Transverse colon (tissue), 4 donors: ENCODE results near the gene AK3. TPM values are rescaled to one million over a fixed set of nuclear protein-coding genes. Genes with fewer than 3 reads are reported as not detected.

Experiments used
- DNase-seq: peaks from one replicate; pipeline ENCODE4 v3.0.0-alpha.2; 2019
- H3K27ac ChIP-seq, 4 donors: fragments of 200-600 bp; sonication (generic); 2 replicates each; pipeline ENCODE4 v1.5.1; 2016 to 2018; ENCODE audit warnings: inconsistent platforms in 4 of 4
- H3K27me3 ChIP-seq: fragments of 200-600 bp; sonication (generic); 2 replicates; pipeline ENCODE4 v1.5.1; 2017; ENCODE audit warnings: inconsistent platforms
- H3K36me3 ChIP-seq, 4 donors: fragments of 200-600 bp; sonication (generic); 2 replicates each; pipeline ENCODE4 v1.5.1; 2017 to 2019; ENCODE audit warnings: inconsistent platforms in 4 of 4
- H3K4me1 ChIP-seq, 4 donors: fragments of 200-600 bp; sonication (generic); 2 replicates each; pipeline ENCODE4 v1.5.1; 2017 to 2020; ENCODE audit warnings: inconsistent platforms in 4 of 4
- H3K4me3 ChIP-seq, 4 donors: fragments of 200-600 bp; sonication (generic); 1 replicate in 1 of 4; 2 replicates in 3 of 4; pipeline versions ENCODE4 v1.5.1 to v1.6.1; 2017 to 2019; ENCODE audit warnings: inconsistent platforms in 4 of 4
- H3K9me3 ChIP-seq, 2 donors: fragments of 200-600 bp; sonication (generic); 2 replicates each; pipeline ENCODE4 v1.5.1; 2017 to 2019; ENCODE audit warnings: inconsistent platforms in 2 of 2
- CTCF ChIP-seq, 5 experiments: fragments of 200-600 bp in 3 of 5; fragments of 450-650 bp in 2 of 5; sonication (generic) in 3 of 5; IDR thresholded peaks; 1 replicate in 2 of 5; 2 replicates in 3 of 5; pipeline ENCODE4 v1.5.1; 2016 to 2017; ENCODE audit warnings: antibody characterized with exemption in 5 of 5, inconsistent platforms in 3 of 5, mild to moderate bottlenecking in 2 of 5, moderate library complexity in 1 of 5
- EP300 ChIP-seq: sonication (generic); formaldehyde crosslinking; IDR thresholded peaks from one replicate; pipeline ENCODE4 v1.6.1; 2017; ENCODE audit warnings: antibody characterized with exemption, low read depth
- POLR2A ChIP-seq: fragments of 450-650 bp; IDR thresholded peaks from one replicate; pipeline ENCODE4 v1.6.1; 2016; ENCODE audit warnings: antibody characterized with exemption, mild to moderate bottlenecking, moderate library complexity
- POLR2AphosphoS5 ChIP-seq, 3 donors: sonication (generic); formaldehyde crosslinking; IDR thresholded peaks; one replicate each; pipeline ENCODE4 v1.6.1; 2016; ENCODE audit warnings: antibody characterized with exemption in 3 of 3
- WGBS, 2 donors: methylation state at CpG; one replicate each; pipeline ENCODE4 v1.1.5; 2018; ENCODE audit warnings: low coverage in 1 of 2; 5-methylcytosine and 5-hydroxymethylcytosine counted together
- in situ Hi-C, 4 donors: fragments of 200-750 bp; cut with MboI; loops; one replicate each; pipeline versions ENCODE4 v1.15.0 to v1.15.1; 2017; ENCODE audit warnings: low sequenced_read_pairs in 3 of 4, low pct_ligation_motif_present in 1 of 4, low pct_unique_long_range_greater_than_20kb in 1 of 4
- intact Hi-C: fragments of 100-400 bp; cut with DNase I; formaldehyde crosslinking; loops from one replicate; pipeline ENCODE4 v1.15.1; 2023; ENCODE audit warnings: low total_unique reads
- total RNA-seq, 4 donors: library from RNA; depleted of rRNA; stranded (reverse); fragments of >200 nt; gene quantifications; one replicate each; pipeline ENCODE4 v1.1.0, GENCODE V29; 2016

AK3 gene
- total RNA-seq, 4 donors from 2014 or later = 25.9 to 121 (median 82.3) TPM

GRCh38 chr9:4666042-4666699 lies 74.8 kb downstream of the AK3 start, which contains the start of gene SPATA6L:
SPATA6L (minus strand) TSS chr9:4666480; CDS start chr9:4666250, 230 bp downstream.
- H3K27ac ChIP-seq = peak within 1 kb of the TSS; percentile 50 to 94 (median 78)

GRCh38 chr9:4665357-4665756 lies 75.6 kb downstream of the AK3 start:
- Histone ChIP-seq H3K4me3 (peak overlapping the region in 1 of 4 donors; percentile 58), H3K36me3 (no peaks in the 10 kb centered on the region), H3K9me3 (no peaks in the 10 kb centered on the region), H3K27me3 (no peaks in the 10 kb centered on the region), H3K27ac (peak overlapping the region; percentile 50 to 94 (median 78)), H3K4me1 (peaks cover 3 to 46% (median 26%) of the 10 kb centered on the region in 4 donors)
- WGBS, 2 donors = 65 to 77% methylated on average over 2 of the region's 2 CpGs
- DNase-seq = no peak
- intact Hi-C loops (no loop called here), in situ Hi-C loops (loop anchor here in 1 of 4 donors (25.0 kb wide), 1 partner anchor 322 kb away; the partner anchor contains the start of gene JAK2)
- TF ChIP-seq POLR2AphosphoS5 (IDR thresholded peaks at IDR 0.05) = peak in 2 of 3 donors; percentile 14 to 24
- TF ChIP-seq POLR2A = no peak
- TF ChIP-seq CTCF (IDR thresholded peaks at IDR 0.05) = no peak
- TF ChIP-seq EP300 = no peak

More at GRCh38 chr9:4666042-4666699, 74.8 kb downstream of the AK3 start, which contains the start of gene SPATA6L:
- Histone ChIP-seq H3K9me3 (no peaks in the 10 kb centered on the region), H3K4me1 (peaks cover 3 to 46% (median 26%) of the 10 kb centered on the region in 4 donors), H3K4me3 (peak within 1 kb of the TSS; percentile 12 to 58 (median 40)), H3K36me3 (no peaks in the 10 kb centered on the region), H3K27me3 (no peaks in the 10 kb centered on the region)
- TF ChIP-seq CTCF (IDR thresholded peaks at IDR 0.05) (no peak), POLR2A (peak; percentile 23), POLR2AphosphoS5 (IDR thresholded peaks at IDR 0.05) (peak; percentile 13 to 50 (median 30)), EP300 (no peak)
- intact Hi-C loops = no loop called here
- in situ Hi-C loops = loop anchor here in 1 of 4 donors (25.0 kb wide), 1 partner anchor 321 kb away; the partner anchor contains the start of gene JAK2
- 1 to 5% methylated on average over 5 to 32 of the region's 36 CpGs for WGBS, 2 donors
- DNase-seq = peak; percentile 76

- Histone ChIP-seq H3K4me3 (peak overlapping the region in 1 of 4 donors; percentile 99), H3K9me3 (no peaks in the 10 kb centered on the region), H3K36me3 (no peaks in the 10 kb centered on the region), H3K27ac (peak overlapping the region; percentile 13 to 94 (median 88)), H3K27me3 (no peaks in the 10 kb centered on the region), H3K4me1 (peaks cover 3 to 46% (median 26%) of the 10 kb centered on the region in 4 donors)
- 65 to 79% methylated on average over 3 of the region's 3 CpGs for WGBS, 2 donors
- no peak for TF ChIP-seq POLR2AphosphoS5 (IDR thresholded peaks at IDR 0.05)
- TF ChIP-seq POLR2A = no peak
- TF ChIP-seq CTCF (IDR thresholded peaks at IDR 0.05) = no peak
- TF ChIP-seq EP300 = no peak
- intact Hi-C loops (loop anchor here (2.0 kb wide), 1 partner anchor 15 kb away; the partner anchor contains the start of gene CDC37L1), in situ Hi-C loops (loop anchor here in 1 of 4 donors (25.0 kb wide), 1 partner anchor 323 kb away; the partner anchor contains the start of gene JAK2)
- DNase-seq = no peak
Observed at GRCh38 chr9:4663956-4664355, 77.0 kb downstream of the AK3 start.
